Left forelimb (tissue), 1 donor: Measurements from ENCODE around the gene ZNF154.

ENCODE experiments used
- DNase-seq: peaks from one replicate; pipeline ENCODE4 v3.0.0-alpha.2; 2018; ENCODE audit warnings: low spot score

The ZNF154 gene

DNA sequence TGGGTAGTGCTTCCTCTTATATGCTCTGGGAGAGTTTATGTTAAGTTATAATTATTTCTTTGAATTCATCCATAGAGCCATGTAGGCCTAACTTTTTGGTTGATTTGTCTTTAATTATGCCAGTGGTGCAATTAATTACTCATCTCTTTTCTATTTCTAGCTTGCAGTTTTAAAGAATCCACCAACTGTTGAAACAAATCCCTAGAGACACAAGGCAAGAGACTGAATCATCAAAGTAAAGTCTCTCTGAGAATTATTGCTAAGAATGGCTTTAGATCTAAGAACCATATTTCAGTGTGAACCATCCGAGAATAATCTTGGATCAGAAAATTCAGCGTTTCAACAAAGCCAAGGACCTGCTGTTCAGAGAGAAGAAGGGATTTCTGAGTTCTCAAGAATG is 33.1 kb downstream of the ZNF154 start:
- DNase-seq = no peak

DNA sequence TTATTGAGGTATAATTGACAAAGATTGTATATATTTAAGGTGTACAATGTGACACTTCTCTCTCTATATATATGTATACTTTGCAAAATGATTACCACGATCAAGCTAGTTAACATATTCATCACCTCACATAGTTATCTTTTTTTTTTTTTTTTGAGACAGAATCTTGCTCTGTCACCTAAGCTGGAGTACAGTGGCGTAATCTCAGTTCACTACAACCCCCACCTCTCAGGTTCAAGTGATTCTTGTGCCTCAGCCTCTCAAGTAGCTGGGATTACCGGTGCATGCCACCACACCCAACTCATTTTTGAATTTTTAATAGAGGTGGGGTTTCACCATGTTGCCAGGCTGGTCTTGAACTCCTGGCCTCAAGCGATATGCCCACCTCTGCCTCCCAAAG is 36.5 kb downstream of the ZNF154 start:
- DNase-seq = no peak

DNA sequence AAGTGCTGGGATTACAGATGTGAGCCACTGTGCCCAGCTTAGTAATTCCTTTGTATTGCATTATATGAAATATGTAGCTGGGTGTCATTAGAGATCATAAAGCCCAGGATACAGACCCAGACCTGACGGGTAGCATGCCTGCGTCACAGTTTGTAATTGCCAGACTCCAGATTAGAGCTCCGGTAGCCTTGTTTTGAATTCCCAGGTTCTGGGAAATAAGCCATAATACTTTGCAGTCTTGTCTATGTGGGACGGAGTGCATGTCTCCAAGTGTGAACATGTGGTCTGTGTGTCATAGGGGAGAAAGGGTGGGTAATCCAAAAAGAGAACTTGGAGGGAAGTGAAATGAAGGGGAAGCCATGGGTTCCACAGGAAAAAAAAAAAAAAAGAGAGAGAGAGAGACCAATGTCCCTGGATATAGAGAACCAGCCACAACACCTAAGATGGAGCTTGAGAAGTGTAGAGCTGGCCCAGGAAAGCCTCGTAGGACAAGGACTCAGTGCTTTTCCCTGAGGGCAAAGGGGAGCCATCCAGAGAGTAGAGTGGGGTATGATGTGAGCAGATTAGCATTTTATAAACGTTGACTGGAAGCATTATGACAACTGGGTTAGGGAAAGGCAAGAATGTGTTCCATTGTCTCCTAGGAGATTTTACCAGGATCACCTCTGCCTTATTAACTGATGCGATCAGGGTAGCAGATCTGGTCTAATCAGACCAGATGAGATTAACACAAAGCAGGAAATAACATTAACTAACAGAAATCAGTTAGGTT is 37.7 kb downstream of the ZNF154 start:
- DNase-seq = no peak

DNA sequence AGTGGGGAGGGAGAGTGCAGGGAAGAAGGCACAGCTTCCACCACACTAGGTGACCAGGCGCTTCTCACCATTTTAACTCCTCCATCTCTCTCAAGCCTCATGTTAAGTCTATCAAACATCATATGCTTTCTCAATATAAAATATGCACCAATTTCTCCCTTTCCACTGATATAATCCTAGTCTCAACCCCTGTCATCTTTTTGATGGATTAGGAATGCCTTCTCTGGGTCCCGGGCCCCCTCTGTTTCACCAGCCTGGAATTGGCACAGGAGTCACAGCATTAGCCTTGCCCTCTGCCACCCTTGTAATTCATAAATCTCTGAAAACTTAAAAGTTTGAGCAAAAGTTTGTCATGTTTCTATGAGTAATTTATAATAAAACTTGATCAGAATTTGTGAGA is 40.4 kb downstream of the ZNF154 start, which contains the start of gene ZSCAN4:
TSS of gene ZSCAN4 (plus strand) at position 301 of the 400 bp plus-strand sequence. CDS start 7,211 bp downstream, outside the sequence.
- DNase-seq = no peak

DNA sequence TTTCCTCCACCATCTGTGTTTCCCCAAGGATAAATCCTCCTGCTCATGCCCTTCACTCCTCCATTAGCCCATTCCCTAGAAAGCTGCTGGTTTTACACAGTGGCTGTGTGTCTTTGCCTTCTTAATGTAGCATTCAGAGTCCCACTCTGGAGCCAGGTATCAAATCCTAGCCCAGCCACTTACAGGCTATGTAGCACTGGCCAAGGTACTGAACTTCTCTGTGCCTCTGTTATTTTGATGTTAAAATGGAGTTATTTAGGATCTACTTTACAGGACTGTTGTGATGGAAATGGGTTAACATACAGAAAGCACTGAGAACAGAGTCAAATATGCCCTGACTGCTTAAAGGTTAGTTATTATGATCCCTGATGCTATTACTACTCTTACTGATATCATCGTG is 41.8 kb downstream of the ZNF154 start:
- DNase-seq = no peak

DNA sequence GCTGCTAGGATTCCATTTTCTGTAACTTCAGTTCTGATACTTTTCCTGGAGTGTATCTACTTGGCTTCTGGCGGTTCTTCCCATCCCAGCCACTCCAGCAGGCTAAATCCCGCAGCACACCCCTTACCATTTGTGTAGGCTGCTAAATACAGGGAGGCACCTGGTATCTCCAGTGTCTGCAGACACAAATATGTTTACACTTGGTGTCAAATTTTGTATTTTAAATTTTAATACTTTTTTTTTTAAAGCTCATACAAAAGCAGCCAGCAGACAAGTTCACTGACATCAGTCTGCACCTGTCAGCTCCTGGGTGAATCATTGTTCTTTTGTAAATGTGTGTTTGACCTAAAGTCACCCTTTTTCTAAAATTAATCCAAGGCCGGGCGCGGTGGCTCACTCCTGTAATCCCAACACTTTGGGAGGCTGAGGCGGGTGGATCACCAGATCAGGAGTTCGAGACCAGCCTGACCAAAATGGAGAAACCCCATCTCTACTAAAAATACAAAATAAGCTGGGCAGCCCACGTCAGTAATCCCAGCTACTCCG is 43.7 kb downstream of the ZNF154 start:
- no peak for DNase-seq

DNA sequence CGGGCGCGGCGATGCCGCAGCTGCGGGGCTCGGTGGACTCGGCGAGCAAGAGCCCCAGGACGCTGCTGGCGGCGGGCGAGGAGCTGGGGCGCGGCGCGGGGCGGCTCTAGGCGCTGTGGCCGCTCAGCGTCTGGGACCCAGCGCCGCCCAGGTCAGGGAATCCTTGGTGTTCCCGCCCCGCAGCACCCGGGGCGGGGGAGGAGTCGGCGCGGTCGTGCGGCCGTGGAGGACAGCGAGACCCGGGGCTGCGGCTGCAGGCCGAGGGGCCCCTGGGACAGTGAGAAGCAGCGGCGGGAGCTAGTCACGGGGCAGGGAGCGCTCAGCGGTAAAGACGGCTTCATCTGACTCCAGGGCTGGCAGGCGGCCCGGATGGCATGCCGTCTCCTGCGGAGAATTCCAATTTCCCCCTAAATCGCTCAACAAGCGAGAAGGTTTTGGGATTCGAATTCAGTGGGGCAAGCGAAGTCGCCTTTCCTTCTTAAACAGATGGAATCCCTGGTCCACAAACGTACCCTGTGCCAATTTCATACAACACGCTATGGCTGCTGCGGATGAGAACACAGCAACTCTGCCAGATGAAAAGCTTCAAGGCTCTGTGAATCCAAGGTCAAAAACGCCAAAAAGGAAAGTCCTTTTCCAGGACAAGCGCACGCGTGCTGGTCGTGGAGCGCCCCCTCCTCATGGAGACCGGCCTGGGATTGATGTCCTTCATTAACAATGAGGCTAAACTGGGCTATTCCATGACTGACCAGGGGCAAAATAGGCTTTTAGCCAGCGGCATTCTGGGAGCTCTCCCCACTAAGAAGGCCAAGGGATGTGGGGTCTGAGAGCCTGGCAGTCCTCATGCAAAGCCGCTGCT is 44.5 kb downstream of the ZNF154 start:
- peak; percentile 78 for DNase-seq

DNA sequence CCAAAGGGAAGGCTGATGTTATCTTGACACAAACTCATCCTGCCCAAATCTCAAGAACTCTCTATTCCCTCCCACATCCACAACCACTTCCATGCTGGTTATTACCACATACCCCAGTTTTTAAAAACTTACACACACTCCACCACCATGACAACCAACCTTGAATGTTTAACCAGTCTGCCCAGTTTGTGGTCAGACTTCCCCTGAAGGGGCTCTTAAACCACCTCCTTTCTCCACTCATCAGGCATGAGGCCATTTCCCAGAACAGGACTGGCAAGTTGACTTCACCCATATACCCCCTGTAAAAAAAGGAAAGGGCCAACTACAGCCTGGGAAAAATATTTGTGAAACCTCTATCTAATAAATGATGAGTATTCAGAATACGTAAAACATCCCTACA is 52.7 kb downstream of the ZNF154 start:
- no peak for DNase-seq

DNA sequence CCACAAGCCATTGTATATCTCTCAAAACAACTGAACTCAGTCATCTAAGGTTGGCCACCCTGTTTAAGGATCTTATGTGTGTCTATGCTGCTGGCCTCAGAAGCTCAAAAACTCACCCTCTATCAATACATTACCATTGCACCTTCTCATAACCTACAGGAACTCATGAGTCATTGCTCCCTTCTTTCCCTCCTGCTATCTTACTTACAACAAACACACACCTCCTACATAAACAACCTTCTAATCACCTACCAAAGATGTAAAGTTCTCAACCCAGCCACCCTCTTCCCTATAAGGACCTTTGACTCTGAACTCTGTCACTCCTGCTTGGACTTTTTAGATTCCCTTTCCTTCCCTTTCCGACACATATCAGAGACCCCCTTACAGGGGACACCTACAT is 53.6 kb downstream of the ZNF154 start:
- DNase-seq = no peak

DNA sequence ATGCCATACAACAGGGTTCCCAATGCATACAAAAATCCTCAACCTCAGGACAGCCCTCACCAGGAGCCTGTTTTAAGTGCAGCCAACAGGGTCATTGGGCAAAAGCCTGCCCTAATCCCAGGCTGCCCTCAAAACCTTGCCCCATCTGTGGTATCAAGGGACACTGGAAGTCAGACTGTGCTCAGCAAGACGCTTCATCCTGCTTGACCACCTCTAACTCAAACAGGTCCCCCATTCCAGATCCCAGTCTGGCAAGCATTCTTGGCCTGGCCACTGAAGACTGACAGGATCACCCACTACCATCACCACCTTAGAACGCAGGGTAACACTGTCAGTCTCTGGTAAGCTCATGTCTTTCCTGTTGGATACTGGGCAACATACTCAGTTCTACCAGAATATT is 55.3 kb downstream of the ZNF154 start:
- no peak for DNase-seq

DNA sequence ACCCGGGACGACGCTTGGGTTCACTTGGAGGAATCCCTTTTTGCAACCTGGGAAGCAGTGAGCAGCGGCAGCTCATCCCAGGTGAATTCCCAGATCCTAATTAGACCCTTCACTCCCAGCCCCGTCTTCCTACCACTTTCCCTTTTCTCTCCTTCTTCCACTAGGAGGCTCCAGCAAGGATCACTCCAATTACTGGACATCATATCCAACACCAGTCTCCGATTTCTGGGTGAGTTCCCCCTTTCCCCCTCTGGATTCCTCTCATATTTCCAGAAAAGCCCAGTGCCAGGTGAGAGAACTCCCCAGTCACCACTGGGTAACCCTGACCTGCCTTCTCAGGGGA is 57.4 kb downstream of the ZNF154 start:
- DNase-seq = no peak

DNA sequence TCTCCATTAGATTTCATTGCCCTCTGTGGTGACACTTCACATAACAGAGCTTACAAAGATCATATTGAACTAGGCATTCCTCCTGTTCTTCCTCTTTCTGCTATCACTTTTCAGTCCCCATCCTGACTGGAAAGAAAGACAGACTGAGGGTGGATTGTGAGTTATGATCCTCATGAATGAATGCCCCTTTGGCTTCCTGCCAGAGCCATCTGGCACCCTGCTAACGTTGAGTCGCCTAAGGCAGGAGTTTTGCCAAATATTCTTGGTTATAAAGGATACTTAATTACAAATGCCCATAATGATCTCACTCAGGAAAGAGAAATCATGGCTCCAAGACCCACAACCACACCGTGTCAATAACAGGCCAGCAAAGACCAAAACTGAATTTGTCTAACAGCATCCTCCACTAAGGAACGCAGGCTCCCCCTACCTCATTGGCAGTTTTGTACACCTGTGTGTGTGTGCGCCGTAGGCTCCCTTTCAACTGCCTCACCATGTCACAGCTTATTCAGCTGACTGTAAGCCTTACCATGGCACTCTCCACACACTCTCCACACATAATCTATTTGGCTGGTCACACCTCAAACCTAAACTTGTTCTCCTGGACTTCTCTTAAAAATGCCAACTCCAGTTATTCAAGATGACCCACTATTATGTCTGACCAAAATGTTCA is 60.5 kb downstream of the ZNF154 start:
- DNase-seq = no peak
